ENCODE measurements around the gene PSMC1.
A peak's percentile ranks its signal among the peaks of the same experiment; 100 is the strongest.
"Not testable (repeated sequence)": the region's sequence is repeated elsewhere in the genome, so short reads cannot be mapped to it uniquely, and the experiment has no call there.

Gene PSMC1

DNA sequence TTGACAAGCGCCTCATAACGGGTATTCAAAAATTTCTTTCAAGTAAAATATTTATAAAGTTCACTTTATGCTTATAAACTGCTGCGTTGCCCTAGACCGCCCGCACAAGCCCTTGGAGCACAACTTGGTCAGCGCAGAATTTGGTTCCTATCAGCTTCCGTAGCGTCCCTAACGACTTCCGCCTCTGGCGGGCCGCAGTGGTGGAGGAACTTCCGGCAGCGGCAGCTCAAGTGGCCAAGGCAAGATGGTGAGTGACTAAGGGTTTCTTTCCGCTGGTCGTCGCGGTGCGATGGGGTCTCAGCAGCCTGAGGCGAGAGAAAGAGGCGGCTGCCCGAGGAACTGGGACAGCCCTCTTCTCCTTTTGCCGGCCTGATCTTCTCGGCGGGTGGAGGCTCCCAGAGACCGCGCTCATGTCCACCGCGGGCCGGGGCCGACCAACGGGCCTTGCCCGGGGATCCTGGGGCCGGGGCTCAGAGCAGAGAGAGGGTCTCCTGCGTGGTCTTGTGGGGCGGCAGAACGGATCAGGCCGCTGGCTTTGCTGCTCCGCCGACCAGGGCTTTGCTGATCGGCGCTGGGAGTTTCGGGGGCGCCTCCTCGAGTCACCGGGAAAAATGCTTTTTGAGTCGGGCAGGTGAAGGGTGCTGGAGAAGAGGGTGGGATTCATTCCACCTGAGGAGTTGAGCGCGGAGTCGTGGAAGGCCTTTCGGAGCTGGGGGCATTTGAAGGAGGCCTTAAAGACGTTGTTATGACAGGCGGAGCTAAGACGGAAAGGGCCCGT is at the start of gene PSMC1:
Gene PSMC1 (plus strand): TSS at position 200 of the 778 bp plus-strand sequence. CDS start 45 bp downstream, at position 245.
- peak; percentile 96 for DNase-seq

DNA sequence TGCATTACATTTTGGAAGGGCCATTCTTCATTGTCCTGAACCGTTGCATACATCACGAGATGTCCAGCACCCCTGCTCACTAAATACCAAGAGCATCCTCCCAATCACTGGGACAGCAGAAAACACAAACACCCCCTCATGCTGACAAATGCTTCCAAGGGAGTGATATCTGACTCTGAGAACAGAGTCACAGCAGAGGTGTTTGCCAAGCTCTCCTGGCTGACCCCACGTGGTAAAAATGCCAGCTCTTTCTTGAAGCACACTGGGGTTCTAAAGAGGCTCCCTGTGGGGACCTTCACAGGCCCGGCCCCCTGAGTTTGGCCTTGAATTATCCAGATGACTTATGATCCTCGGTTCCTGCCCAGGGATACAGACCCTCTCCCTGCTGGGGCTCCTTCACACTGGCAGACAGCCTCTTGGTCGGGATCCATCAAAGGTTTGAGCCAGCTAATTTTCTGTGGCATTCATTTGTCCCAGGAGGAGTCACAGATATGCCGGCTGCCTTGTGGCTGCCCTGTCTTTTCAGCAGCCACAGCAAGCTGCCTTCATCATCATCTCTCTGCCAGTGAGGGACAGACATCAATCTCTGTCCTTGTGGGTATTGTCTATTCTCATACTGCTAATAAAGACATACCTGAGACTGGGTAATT is 43.1 kb upstream of the PSMC1 start:
- DNase-seq = no peak

DNA sequence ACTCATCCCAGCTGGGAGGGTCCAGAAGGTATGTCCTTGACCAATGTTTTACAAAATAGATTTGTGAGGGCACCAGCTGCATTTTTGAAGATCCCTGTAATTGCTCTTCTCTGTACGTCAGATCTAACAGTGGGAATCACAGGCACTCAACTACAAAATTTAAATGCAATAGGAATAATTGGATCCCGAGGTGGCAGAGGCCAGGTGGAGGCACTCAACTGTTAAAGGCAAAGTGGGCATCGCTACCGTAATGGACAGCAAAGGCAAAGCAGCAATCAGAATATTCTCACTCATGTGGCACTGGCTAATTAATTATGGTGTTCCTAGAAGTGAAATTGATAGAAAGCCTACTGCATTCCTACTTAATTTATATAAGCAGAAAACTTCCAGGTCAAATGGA is 27.9 kb upstream of the PSMC1 start:
- no peak for DNase-seq

DNA sequence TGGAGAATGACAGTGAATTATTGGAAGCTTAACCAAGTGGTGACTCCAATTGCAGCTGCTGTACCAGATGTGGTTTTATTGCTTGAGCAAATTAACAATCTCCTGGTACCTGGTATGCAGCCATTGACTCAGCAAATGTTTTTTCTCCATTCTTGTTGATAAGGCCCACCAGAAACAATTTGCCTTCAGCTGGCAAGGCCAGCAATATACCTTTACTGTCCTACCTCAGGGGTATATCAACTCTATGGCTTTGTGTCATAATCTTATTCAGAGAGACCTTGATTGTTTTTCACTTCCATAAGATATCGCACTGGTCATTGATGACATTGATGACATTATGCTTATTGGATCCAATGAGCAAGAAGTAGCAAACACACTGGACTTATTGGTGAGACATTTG is 26.4 kb upstream of the PSMC1 start:
- DNase-seq = not testable (repeated sequence)

DNA sequence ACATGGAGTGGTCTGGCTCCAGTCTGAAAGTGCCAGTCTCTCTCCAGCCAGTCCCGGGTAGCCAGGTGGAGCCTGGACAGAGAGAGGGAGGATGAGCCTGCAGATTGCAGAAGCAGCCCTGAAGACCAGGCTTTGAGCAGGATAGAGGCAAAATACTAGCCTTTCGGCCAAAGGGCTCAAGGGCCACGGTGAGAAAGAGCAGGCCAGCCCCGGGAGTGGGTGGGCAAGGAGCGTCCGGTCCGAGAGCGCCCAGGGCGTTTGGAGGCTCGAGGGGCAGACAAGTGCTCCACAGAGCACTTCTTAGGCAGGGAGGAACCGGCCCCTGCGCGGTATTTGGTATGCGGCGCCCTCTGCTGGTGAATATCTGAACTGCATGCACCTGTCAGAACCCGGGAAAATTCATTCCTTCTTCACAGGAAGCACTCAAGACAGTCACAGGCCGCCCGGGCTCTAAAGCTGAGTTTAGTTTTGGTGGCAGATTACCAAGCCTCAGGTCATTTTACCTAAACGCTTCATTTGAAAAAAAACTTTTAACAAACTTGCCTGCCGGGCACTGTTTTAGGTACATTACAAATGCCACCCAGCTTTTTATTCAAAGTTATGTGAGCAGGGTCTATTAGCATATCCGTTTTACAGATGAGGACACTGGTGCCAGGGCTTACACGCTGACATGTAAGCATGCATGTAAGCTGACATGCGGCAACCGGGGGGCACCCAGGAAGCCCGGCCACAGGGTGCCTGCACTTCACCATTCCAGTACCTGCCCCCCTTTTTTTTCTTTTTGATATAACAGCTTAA is 21.0 kb upstream of the PSMC1 start:
- peak; percentile 76 for DNase-seq

DNA sequence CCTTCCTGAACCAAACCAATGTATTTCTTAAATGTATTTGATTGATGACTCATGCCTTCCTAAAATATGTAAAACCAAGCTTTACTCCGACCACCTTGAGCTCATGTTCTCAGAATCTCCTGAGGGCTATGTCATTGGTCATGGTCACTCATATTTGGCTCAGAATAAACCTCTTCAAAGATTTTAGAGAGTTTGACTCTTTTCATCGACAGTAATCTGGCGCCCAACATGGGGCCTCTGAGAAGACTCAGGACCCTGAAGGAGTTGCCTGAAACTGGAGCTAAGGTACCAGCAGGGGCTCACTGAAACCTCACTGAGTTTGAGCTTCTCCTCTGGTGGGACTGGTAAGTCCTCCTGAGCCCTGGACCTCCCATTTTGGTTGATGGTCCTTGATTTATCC is 17.2 kb upstream of the PSMC1 start:
- DNase-seq = no peak

DNA sequence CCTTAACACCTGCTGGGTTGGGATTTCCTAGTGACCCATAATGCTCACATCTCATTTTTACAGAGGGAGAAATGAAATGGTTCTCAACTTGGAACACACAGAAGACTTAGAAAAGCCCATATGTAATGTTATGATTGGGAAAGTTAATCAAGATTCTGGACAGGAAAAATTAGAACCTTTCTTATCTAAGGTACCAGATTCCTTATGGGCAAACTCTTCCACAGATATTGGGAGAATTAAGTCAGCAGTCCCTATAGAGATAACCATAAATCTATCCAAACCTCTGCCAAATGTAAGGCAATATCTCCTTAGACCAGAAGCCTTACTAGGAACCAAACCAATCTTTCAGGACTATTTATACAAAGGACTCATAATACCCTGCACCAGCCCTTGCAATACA is 13.9 kb upstream of the PSMC1 start:
- no peak for DNase-seq

DNA sequence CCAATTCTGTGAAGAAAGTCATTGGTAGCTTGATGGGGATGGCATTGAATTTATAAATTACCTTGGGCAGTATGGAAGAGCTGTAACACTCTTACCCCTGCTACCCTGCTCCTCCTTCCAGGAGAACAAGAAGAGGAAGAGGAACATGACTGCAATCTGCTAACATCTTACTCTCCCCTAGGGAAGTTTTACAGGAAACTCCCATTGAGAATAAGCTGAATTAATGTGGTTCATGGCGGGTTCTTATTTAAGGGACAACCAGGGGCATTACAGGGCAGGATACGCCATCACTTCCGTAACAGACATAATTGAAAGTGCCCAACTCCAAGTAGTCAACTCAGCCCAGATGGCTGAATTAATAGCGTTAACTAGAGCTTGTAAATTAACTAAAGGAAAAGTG is 9.4 kb upstream of the PSMC1 start:
- DNase-seq = no peak

DNA sequence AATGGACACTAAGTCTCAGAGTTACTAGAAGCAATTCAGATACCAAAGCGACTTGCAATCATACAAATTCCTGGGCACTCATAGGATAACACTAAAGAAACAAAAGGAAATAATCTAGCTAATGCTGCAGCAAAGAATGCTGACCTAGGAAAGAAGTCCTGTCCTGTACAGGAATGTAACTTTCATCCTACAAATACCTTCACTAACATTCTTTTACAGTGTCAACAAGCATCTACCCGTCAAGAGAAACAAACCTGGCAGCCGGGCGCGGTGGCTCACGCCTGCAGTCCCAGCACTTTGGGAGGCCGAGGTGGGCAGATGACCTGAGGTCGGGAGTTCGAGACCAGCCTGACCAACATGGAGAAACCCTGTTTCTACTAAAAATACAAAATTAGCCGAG is 8.9 kb upstream of the PSMC1 start:
- DNase-seq = not testable (repeated sequence)

- DNase-seq = no peak
These were observed 7.8 kb upstream of the PSMC1 start for GRCh38 chr14:90248594-90248993.

GRCh38 chr14:90253826-90254225 is 2.5 kb upstream of the PSMC1 start:
- no peak for DNase-seq

- DNase-seq = no peak
These were observed 482 bp upstream of the PSMC1 start for GRCh38 chr14:90255871-90256270.

- no peak for DNase-seq
These were observed 7.5 kb downstream of the PSMC1 start for GRCh38 chr14:90263748-90264449.

DNA sequence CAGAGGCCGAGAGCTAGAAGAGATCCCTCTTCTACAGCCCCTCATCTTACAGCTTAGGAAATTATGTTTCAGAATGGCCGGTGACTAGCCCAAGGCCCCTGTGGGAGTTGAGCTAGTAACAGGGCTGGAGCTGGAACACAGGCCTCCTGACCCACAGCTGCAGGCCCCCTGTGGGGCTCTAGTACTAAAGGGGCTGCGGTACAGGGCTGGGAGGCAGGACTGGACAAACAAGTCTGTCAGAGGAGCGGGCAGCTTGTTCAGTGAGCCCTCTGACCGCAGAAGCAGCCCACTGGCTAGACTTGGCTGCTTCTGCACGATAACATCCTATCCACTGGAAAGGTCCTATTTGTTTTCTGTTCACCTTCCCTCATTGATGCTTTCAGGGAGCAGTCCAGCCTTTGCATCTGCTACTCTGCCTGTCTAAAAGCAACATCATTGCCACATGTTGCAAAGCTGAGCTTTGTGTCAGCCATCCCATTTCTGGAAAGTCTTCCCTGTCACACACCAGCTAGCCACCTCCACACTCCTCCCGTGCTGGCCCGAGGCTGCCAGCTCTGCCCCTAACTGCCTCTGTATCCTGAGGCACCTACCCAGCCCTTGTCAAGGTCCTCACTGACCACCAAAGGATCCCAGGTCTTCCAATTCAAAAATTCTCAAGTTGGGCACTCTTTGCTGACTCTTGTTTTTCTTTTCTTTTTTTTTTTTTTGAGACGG is 10.2 kb downstream of the PSMC1 start:
- DNase-seq = no peak

DNA sequence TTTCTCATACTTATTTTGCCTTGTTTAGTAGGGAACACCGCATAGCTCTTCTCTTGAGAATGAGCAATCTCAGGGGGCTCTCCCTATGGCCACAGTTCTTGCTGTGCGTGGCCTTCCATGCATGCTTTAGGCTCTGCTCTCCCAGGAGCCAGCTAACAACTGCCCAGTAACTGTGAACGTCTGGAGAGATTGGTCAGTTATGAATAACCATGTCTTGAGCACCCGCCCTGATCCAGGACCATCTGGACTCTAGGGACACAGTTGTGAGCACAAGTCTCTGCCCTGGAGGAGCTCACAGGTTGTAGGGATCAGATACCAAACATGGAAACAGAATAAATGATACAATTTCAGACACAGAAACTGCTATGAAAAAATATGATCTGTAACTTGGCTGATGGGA is 12.1 kb downstream of the PSMC1 start:
- DNase-seq = no peak

DNA sequence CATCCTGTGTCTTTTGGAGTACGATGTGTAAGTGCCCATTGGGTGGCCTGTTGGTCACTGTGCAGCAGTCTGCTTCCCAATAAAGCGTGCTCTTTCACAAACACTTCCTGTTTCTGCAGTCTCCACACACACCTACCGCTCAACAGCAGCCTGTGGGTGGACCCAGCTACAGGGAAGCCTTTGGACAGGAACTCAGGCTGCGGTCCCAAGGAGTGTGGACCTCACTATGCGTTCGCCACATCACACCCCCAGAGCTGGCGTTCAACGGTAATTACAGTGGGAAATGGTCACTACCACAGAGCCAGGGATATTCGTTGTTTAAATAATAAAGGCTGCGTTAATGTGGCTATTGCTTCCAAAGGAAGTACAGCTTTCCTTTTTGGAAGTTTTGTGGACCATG is 16.2 kb downstream of the PSMC1 start:
- peak; percentile 21 for DNase-seq

GRCh38 chr14:90273532-90273931 is 17.2 kb downstream of the PSMC1 start:
- DNase-seq = no peak

DNA sequence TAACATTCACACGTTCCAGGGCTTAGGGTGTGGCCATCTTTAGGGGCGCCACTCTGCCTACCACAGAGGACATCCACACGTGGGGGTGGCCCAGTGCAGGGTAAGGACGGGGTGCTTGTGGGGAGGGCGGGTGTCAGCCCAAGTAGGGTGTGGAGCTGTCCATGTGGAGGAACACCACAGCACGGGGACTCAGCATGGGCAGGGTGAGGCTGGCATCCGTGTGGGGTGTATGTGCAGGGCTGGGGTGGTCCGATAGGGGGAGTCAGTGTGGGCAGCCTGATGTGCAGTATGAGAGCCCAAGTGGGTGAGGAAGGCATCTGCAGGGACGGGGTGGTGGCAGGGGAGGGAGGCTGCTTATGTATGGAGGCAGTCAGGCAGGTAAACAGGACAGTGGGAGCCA is 17.7 kb downstream of the PSMC1 start:
- no peak for DNase-seq

DNA sequence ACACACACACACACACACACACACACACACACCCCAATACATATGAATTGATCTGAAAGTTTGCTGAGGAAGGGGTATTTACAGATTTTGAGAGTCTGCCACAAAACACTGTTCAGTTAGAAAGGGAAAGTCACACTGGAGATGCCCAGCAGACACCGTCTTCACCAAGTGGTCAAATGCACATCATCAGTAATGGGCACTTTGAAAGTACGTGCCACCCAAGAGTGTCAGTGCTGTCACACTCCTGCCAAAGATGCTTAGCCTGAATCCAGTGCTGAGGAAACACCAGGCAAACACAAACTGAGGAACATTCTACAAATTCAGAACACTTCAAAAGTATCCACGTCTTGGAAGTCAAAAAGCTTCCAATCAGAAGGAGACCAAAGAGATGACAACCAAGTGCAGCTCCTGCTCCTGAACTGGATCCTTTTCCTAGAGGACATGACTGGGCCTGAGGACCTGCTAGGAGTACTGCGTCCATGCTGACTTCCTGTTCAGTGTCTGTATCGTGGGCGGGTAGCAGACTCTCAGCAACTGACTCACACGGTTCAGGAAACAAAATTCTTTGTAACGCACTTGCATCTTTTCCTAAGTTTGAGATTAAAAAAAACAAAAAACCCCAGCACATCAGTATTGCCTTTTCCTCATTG is 18.6 kb downstream of the PSMC1 start:
- DNase-seq = peak; percentile 77

- DNase-seq = no peak
These were observed 19.1 kb downstream of the PSMC1 start for GRCh38 chr14:90275458-90275814.

GRCh38 chr14:90275820-90276219 is 19.5 kb downstream of the PSMC1 start:
- DNase-seq = peak; percentile 74
